HAP-1 (cell line): ENCODE results near the gene LEMD3.

ENCODE experiments used
- DNase-seq, 2 experiments: peaks; one replicate each; pipeline ENCODE4 v3.0.0-alpha.2; 2016 to 2020; ENCODE audit warnings: low spot score in 2 of 2
- H3K27me3 ChIP-seq: fragments of 250-450 bp; sonication (Bioruptor Pico); 2 replicates; pipeline ENCODE4 v1.5.1; 2020; ENCODE audit warnings: low read depth, mild to moderate bottlenecking, moderate library complexity
- H3K36me3 ChIP-seq: fragments of 250-450 bp; sonication (Bioruptor Pico); replicated peaks from 2 replicates; pipeline ENCODE4 v1.5.1; 2020; ENCODE audit warnings: mild to moderate bottlenecking
- H3K4me1 ChIP-seq: fragments of 250-450 bp; sonication (Bioruptor Pico); 2 replicates; pipeline ENCODE4 v1.5.1; 2020; ENCODE audit warnings: mild to moderate bottlenecking
- H3K4me3 ChIP-seq: fragments of 250-450 bp; sonication (Bioruptor Pico); 2 replicates; pipeline ENCODE4 v1.5.1; 2020; ENCODE audit warnings: mild to moderate bottlenecking, moderate library complexity
- H3K9me3 ChIP-seq: fragments of 250-450 bp; sonication (Bioruptor Pico); 2 replicates; pipeline ENCODE4 v1.5.1; 2020; ENCODE audit warnings: mild to moderate bottlenecking, moderate library complexity
- in situ Hi-C: fragments of 300-500 bp; cut with MboI; formaldehyde crosslinking; loops from 3 replicates; pipeline ENCODE4 v1.14.3; 2020; ENCODE audit warnings: low sequenced_read_pairs, inconsistent platforms, mixed read lengths

The LEMD3 gene

DNA sequence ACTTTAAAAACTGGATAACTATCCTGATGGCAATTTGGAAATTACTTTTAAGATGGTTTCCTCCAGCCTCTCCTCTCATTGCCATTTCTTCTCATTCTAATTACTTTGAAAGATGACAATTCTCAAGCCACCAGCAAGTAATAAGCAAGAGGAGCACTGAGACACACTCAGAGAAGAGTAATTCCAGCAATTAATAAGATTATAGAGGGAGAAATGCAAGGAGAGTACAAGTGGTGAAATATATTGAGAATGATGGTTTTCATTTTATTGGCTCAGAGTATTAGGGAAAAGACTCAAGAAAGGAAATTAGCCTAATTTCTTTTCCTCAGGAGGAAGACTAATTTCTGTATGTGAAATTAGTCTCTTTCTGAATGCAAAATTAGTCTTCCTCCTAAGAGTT, 88.6 kb downstream of the LEMD3 start:
- no peak overlapping the region for H3K4me3 ChIP-seq
- no peaks in the 10 kb centered on the region for H3K4me1 ChIP-seq
- no peak for DNase-seq
- no peaks in the 10 kb centered on the region for H3K9me3 ChIP-seq
- H3K27me3 ChIP-seq, result peaks cover 2% of the 10 kb centered on the region; the same call in 1 of the 2 replicates
- in situ Hi-C loops, result no loop called here
- H3K36me3 ChIP-seq, result no peaks in the 10 kb centered on the region

DNA sequence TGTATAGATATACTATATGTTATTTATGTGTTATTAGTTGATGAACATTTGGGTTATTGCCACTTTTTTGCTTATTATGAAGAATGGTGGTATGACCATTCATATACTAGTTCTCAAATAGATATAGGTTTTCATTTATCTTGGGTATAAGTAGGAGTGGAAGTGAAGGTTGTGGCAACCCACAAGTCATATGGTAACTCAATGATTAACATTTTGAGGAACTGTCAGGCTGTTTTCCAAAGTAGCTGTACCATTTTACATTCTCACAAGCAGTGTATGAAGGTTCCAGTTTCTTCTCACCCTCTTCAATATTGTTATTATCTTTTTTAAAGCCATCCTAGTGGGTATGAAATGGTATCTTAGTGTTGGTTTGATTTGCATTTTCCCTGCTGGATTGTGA, 90.1 kb downstream of the LEMD3 start:
- Histone ChIP-seq H3K36me3 (no peaks in the 10 kb centered on the region), H3K4me3 (no peak overlapping the region), H3K4me1 (no peaks in the 10 kb centered on the region), H3K9me3 (no peaks in the 10 kb centered on the region), H3K27me3 (peaks cover 2% of the 10 kb centered on the region; the same call in 1 of the 2 replicates)
- in situ Hi-C loops, result no loop called here
- no peak for DNase-seq

DNA sequence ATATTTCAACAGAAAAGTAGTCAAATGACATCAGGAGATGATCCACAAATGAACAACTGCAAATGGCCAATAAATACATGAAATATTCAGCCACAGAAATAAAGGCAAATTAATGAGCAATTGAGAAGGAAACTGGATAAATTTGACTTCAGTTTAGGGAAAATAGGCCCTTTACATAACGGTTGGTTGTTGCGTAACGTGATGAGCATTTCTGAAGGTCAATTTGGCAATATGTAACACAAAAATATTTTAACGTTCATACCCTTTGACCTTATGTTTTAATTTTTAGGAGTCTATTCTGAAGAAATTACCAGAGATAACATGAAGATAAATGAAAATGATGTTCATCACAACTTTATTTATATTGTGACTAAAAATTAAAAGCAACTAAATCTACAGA, 94.4 kb downstream of the LEMD3 start:
- Histone ChIP-seq H3K4me3 (no peak overlapping the region), H3K4me1 (no peaks in the 10 kb centered on the region), H3K27me3 (no peaks in the 10 kb centered on the region), H3K9me3 (no peaks in the 10 kb centered on the region), H3K36me3 (no peaks in the 10 kb centered on the region)
- no peak for DNase-seq
- in situ Hi-C loops, result no loop called here

DNA sequence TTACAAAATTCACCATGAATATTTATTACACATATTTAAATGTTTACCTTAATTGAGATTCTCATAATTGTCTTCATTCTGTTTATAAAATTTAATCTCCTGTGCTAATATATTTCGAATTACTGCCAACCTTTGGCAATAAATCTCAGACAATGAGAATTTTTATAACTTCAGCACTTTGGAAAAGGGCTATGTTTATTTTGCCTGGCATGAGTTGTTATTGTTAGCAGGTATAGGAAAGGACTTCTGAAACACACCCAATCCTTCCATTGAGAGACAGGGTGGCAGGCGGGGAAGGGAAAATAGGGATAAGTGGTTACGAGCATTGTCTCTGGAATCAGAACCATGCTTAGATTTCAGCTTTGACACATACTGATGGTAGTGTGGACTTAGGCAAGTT, 97.0 kb downstream of the LEMD3 start:
- in situ Hi-C loops, result no loop called here
- Histone ChIP-seq H3K9me3 (no peaks in the 10 kb centered on the region), H3K4me3 (no peak overlapping the region), H3K4me1 (no peaks in the 10 kb centered on the region), H3K27me3 (no peaks in the 10 kb centered on the region), H3K36me3 (no peaks in the 10 kb centered on the region)
- DNase-seq, result no peak

DNA sequence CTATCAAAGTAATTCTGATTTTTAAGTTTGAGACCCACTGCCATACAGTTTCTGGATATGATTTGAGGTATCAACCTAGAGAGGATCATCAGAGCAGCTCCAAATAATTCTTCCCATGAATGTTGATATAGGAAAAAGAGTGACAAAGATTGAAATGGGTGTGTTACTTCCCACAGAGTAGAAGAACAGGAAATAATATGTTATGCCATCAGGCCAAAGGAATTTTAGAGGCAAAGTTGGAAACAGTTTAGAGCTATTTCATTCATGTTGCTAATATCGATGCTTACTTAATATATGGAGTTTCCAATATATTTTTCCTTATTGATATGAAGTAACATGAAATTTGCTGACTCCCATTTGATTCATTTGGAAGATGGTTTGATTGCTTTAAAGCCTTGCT, 100.2 kb downstream of the LEMD3 start:
- Histone ChIP-seq H3K36me3 (no peaks in the 10 kb centered on the region), H3K4me3 (no peak overlapping the region), H3K27me3 (no peaks in the 10 kb centered on the region; the same call in 1 of the 2 replicates), H3K9me3 (no peaks in the 10 kb centered on the region), H3K4me1 (no peaks in the 10 kb centered on the region)
- DNase-seq, result no peak
- in situ Hi-C loops, result no loop called here

DNA sequence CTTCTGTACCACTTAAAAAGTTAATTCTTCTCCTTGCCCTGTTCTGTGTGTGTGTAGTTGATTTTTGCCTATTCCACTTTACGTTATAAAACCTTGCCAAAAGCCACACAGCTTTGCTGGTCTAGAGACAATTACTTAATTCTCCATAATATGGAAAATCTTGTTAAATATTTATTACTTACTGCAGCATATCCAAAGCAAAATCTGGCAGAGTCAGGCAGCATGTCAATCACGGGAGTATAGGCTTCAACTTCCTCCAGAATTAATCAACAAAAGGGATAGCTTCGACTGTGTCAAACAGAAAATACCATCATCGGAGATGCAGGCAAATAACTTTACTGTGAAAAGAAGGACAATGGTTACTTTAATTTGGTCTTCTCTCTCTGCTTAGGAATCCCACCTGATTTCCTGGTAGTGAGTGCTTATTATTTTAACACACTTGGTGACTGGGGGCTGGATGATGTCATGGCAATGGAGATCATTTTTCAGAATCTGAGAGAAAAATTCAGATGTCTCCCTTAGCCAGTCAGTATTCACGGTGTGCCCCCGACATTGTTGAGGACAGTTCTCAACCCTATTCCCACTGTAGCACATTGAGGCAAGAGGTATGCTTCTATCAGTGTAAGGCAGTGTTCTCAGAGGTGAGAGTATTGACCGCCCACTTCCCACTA, 105.4 kb downstream of the LEMD3 start:
- no peaks in the 10 kb centered on the region for H3K4me1 ChIP-seq
- in situ Hi-C loops, result no loop called here
- H3K9me3 ChIP-seq, result no peaks in the 10 kb centered on the region
- no peaks in the 10 kb centered on the region; the same call in 1 of the 2 replicates for H3K27me3 ChIP-seq
- no peak overlapping the region for H3K4me3 ChIP-seq
- DNase-seq, result no peak
- H3K36me3 ChIP-seq, result no peaks in the 10 kb centered on the region

DNA sequence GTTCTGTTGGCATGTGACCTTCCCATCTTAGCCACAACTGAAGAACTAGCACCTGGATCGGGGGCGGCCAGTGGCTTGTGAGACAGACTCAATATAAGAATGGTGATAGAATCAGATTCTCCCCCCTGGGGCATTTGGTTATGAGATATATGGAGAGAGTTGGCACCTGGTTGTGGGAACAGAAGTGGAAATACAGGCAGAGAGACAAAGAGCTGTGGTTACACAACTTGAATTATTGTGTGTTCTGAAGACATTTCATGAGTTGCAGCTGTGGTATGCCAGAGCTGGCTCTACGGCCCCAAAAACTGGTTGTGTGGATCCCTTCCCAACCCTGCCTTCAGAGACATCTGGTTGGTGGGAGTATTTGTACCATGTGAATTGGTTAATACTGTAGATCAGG, 106.2 kb downstream of the LEMD3 start:
- H3K36me3 ChIP-seq, result no peaks in the 10 kb centered on the region
- in situ Hi-C loops, result no loop called here
- no peaks in the 10 kb centered on the region for H3K4me1 ChIP-seq
- no peaks in the 10 kb centered on the region for H3K9me3 ChIP-seq
- DNase-seq, result no peak
- H3K4me3 ChIP-seq, result no peak overlapping the region
- no peaks in the 10 kb centered on the region; the same call in 1 of the 2 replicates for H3K27me3 ChIP-seq

DNA sequence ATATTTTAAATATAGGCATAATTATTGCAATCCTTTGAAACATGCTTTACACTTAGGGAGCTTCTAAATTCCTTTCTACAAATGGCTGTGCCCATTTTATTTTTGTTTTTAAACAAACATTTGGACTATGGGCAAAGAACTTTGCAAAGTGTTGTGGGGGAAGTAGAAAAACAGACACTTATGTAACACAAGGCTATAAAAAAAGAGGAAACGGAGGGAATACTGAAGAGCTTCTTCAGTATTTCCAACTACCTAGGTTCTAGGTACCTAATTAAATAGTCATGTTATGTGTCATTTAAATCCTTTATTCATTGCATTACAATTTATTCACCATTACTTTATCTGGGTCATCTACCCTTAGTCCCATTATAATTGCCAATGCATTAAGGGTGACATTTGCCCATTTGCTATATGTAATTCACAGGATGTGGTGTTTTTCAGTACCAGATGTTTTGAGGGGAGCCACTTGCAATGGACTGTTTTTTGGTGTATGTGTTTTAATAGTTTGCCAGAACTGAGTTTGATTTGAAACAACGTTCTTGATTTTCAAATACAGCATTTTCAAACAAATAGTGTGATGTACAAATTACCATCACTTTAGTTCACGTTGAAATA, 107.6 kb downstream of the LEMD3 start:
- H3K9me3 ChIP-seq, result no peaks in the 10 kb centered on the region
- H3K27me3 ChIP-seq, result no peaks in the 10 kb centered on the region; the same call in 1 of the 2 replicates
- no peak overlapping the region for H3K4me3 ChIP-seq
- no peaks in the 10 kb centered on the region for H3K36me3 ChIP-seq
- in situ Hi-C loops, result no loop called here
- H3K4me1 ChIP-seq, result no peaks in the 10 kb centered on the region
- no peak for DNase-seq

DNA sequence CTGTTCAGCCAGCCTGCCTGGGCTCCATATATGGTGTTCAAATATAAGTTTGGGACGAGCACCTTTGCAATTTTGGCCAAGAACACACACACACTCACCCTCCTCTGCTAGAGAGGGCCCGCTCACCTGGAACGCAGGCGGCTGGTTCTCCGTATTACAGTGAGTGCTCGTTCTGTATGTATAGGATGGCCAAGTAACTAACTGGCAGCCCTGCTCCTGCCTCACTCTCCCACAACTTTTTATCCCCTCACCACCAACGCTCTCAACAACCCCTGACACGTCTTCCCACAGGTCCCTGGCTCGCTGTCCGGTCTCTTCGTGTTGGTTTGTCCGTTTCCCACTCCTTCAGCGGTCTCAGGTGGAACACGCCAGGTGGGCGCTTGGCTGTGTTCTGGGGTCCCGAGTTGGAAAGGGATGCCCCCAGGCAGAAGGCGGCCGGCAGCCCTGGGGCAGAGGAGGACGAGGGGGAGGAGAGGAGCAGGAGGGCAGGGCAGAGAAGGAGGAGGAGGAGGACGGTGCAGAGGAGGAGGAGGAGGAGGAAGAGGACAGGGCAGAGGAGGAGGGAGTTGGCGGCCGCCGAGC, 108.7 kb downstream of the LEMD3 start:
- H3K9me3 ChIP-seq, result no peaks in the 10 kb centered on the region
- H3K27me3 ChIP-seq, result no peaks in the 10 kb centered on the region; the same call in 1 of the 2 replicates
- H3K4me3 ChIP-seq, result peak overlapping the region; percentile 69
- no peak for DNase-seq
- H3K36me3 ChIP-seq, result no peaks in the 10 kb centered on the region
- no peaks in the 10 kb centered on the region for H3K4me1 ChIP-seq
- in situ Hi-C loops, result no loop called here

DNA sequence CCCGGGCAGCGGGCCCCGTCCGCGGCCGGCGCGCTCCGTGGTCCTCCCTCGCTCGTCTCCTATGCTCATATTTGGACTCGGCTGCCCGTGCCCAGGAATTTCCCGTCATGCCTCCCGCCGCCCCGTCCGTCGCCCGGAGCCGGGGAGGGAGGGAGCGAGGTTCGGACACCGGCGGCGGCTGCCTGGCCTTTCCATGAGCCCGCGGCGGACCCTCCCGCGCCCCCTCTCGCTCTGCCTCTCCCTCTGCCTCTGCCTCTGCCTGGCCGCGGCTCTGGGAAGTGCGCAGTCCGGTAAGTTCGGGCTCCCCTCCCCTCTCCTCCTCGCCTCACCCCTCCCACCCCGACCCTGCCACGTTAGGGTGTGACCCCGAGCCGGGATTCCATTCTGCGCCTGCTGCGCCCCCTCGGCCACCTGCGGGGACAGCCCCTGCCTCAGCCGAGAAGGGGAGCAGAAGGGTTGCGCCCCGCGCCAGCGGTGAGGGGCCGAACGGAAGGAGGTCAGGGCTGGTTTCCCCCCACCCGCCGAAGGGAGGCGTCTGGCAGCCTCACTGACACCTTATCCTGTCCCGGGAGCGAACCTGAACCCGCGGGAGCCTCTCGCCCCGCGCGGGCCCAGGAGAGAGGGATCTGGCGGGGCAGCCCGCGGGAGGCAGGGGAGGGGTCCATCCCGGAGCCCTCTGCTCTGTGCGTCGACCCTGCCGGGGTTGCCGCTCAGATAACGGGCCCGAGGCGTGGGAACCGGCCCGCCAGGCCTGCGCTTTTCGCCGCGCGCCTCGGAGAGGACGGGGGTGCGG, 109.4 kb downstream of the LEMD3 start, which contains the start of gene MSRB3:
MSRB3 (plus strand) TSS at position 108 of the 793 bp plus-strand sequence. CDS start 29,897 bp downstream, outside the sequence.
- in situ Hi-C loops, result no loop called here
- Histone ChIP-seq H3K4me3 (peak within 1 kb of the TSS; percentile 69), H3K36me3 (no peaks in the 10 kb centered on the region), H3K27me3 (no peaks in the 10 kb centered on the region; the same call in 1 of the 2 replicates), H3K4me1 (no peaks in the 10 kb centered on the region), H3K9me3 (no peaks in the 10 kb centered on the region)
- peak; percentile 54 to 82 for DNase-seq

DNA sequence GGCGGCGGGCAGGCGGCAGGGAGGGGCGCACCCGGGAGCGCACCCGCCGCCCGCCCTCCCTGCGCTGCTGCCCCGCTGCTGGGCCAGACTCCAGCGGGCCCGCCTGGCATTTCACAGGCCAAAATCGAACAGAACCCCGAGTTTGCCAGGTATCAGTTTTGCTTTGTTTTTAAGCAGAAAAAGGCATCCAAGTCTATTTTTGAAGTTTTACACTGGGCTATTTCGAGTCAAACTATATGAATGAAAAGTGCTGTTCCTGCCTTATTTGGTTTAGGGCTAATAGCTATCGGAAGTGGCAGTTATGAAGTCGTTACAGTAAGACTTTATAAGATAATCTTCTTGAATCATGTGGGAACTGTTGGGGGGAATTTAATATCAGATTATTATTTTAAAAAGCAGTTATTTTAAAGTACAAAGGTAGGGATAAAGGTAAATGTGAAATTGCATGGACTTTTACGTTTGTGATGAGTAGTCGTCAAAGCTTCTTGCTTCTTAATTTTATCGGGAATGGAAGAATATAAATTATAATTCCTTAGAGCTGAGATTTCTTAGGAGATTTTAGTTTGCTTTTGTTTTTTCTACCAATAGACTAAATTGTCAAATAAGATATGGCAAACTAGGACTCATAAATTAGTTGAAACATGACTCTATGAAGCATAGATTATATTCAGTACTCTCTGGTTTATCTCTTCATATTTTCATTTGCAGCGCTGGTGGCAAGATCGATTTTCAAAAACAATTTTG, 110.2 kb downstream of the LEMD3 start:
- DNase-seq, result no peak
- Histone ChIP-seq H3K27me3 (no peaks in the 10 kb centered on the region), H3K9me3 (no peaks in the 10 kb centered on the region), H3K4me3 (peak overlapping the region; percentile 69), H3K4me1 (no peaks in the 10 kb centered on the region), H3K36me3 (no peaks in the 10 kb centered on the region)
- in situ Hi-C loops, result no loop called here

DNA sequence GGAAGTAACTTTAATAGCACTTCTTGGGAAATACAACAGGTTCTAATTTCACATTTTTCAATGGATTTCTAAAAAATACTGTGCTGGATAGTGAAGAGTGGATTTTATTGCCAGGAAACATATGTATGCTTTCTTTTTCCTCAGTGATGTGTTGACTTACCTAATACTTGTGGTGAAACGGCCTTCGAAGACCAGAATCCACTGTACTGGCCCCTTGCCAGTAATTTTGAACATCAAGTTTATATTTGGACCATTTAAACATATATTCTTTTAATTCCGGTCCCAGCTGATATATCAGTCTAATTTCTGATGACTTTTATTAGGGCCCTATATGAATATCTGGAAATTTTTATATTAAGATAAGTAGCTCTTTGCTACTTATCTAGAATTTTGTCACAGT, 110.9 kb downstream of the LEMD3 start:
- in situ Hi-C loops, result no loop called here
- no peak for DNase-seq
- H3K4me3 ChIP-seq, result no peak overlapping the region
- H3K27me3 ChIP-seq, result no peaks in the 10 kb centered on the region
- no peaks in the 10 kb centered on the region for H3K36me3 ChIP-seq
- no peaks in the 10 kb centered on the region for H3K4me1 ChIP-seq
- no peaks in the 10 kb centered on the region for H3K9me3 ChIP-seq

DNA sequence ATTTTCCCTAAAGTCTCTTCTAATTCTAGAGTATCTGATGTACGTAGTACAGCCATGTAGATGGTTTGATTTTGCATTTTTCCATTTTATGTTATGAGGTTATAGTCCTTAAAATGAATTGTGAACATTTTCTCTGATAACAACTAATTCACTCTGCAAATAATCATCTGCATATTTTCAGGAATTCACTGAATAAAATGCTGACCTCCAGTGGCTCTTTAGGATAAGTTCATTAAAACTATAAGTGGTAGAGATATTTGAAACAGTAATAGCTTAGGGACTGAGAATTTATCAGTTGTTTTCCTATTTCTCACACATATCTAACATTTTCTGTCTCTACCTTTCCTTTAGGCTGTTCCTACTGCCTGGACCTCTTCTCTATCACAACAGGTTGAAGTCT, 113.5 kb downstream of the LEMD3 start:
- H3K4me1 ChIP-seq, result peaks cover 4% of the 10 kb centered on the region
- H3K27me3 ChIP-seq, result no peaks in the 10 kb centered on the region
- no peak overlapping the region for H3K4me3 ChIP-seq
- H3K9me3 ChIP-seq, result no peaks in the 10 kb centered on the region
- H3K36me3 ChIP-seq, result no peaks in the 10 kb centered on the region
- in situ Hi-C loops, result no loop called here
- no peak for DNase-seq
